Esophagus muscularis mucosa (tissue), 4 donors: ENCODE measurements around the gene KIRREL3. TPM values are rescaled to one million over a fixed set of nuclear protein-coding genes. Genes with fewer than 3 reads are reported as not detected.

Experiments used
- DNase-seq: peaks from one replicate; pipeline ENCODE4 v3.0.0-alpha.2; 2017; ENCODE audit errors: extremely low spot score
- H3K27ac ChIP-seq, 4 donors: fragments of 200-600 bp; sonication (generic); replicated peaks in 1 of 4; 1 replicate in 3 of 4; 2 replicates in 1 of 4; pipeline ENCODE4 v1.5.1; 2016 to 2019; ENCODE audit warnings: mild to moderate bottlenecking in 1 of 4
- H3K27me3 ChIP-seq, 4 donors: fragments of 200-600 bp; sonication (generic); one replicate each; pipeline versions ENCODE4 v1.5.1 to v1.6.0; 2016 to 2019
- H3K36me3 ChIP-seq, 4 donors: fragments of 200-600 bp; sonication (generic); one replicate each; pipeline ENCODE4 v1.5.1; 2016 to 2019
- H3K4me1 ChIP-seq, 4 donors: fragments of 200-600 bp; sonication (generic); one replicate each; pipeline ENCODE4 v1.5.1; 2016 to 2019
- H3K4me3 ChIP-seq, 4 donors: fragments of 200-600 bp; sonication (generic); 1 replicate in 2 of 4; 2 replicates in 2 of 4; pipeline ENCODE4 v1.5.1; 2016 to 2019; ENCODE audit warnings: mild to moderate bottlenecking in 4 of 4, moderate library complexity in 1 of 4
- H3K9me3 ChIP-seq, 4 donors: fragments of 200-600 bp; sonication (generic); 1 replicate in 3 of 4; 2 replicates in 1 of 4; pipeline ENCODE4 v1.5.1; 2016 to 2019
- CTCF ChIP-seq, 3 experiments: fragments of 200-600 bp in 2 of 3; fragments of 450-650 bp in 1 of 3; sonication (generic) in 2 of 3; IDR thresholded peaks; one replicate each; pipeline ENCODE4 v1.5.1; 2017 to 2019; ENCODE audit warnings: antibody characterized with exemption in 3 of 3, mild to moderate bottlenecking in 2 of 3, moderate library complexity in 1 of 3
- EP300 ChIP-seq: sonication (generic); formaldehyde crosslinking; IDR thresholded peaks from one replicate; pipeline ENCODE4 v1.6.1; 2017; ENCODE audit warnings: antibody characterized with exemption
- POLR2A ChIP-seq: fragments of 450-650 bp; IDR thresholded peaks from one replicate; pipeline ENCODE4 v1.6.1; 2017; ENCODE audit warnings: antibody characterized with exemption, moderate library complexity, mild to moderate bottlenecking, low read depth
- POLR2AphosphoS5 ChIP-seq, 2 donors: sonication (generic); formaldehyde crosslinking; IDR thresholded peaks; one replicate each; pipeline ENCODE4 v1.6.1; 2017; ENCODE audit warnings: antibody characterized with exemption in 2 of 2
- WGBS: methylation state at CpG from one replicate; pipeline ENCODE4 v1.1.5; 2018; 5-methylcytosine and 5-hydroxymethylcytosine counted together
- intact Hi-C: fragments of 100-400 bp; cut with DNase I; formaldehyde crosslinking; loops from one replicate; pipeline ENCODE4 v1.15.1; 2023
- total RNA-seq, 4 donors: library from RNA; depleted of rRNA; stranded (reverse); fragments of >200 nt; gene quantifications; one replicate each; pipeline versions ENCODE4 v1.1.0 to v1.2.1, GENCODE V29; 2016

The KIRREL3 gene
- total RNA-seq, 4 donors from 2014 or later = 1.7 to 6.5 (median 3.1) TPM

- H3K27me3 ChIP-seq = peaks cover 0 to 36% (median 0%) of the 10 kb centered on the region in 4 donors
- TF ChIP-seq CTCF (IDR thresholded peaks at IDR 0.05) (no peak), POLR2AphosphoS5 (IDR thresholded peaks at IDR 0.05) (no peak), POLR2A (no peak), EP300 (no peak)
Measured at GRCh38 chr11:126870021-126870420, 130.5 kb downstream of the KIRREL3 start.

GRCh38 chr11:126868741-126869140, 131.8 kb downstream of the KIRREL3 start:
- no peak overlapping the region for H3K4me3 ChIP-seq
- TF ChIP-seq POLR2A (no peak), EP300 (no peak), CTCF (IDR thresholded peaks at IDR 0.05) (no peak), POLR2AphosphoS5 (IDR thresholded peaks at IDR 0.05) (no peak)
- H3K4me1 ChIP-seq = no peaks in the 10 kb centered on the region
- intact Hi-C loops = no loop called here
- no peaks in the 10 kb centered on the region for H3K9me3 ChIP-seq
- H3K27me3 ChIP-seq = peaks cover 0 to 37% (median 0%) of the 10 kb centered on the region in 4 donors
- no peak for DNase-seq
- WGBS = 70% methylated on average over 1 of the region's 1 CpG
- no peaks in the 10 kb centered on the region for H3K36me3 ChIP-seq
- H3K27ac ChIP-seq = no peak overlapping the region

More at GRCh38 chr11:126870021-126870420, 130.5 kb downstream of the KIRREL3 start:
- WGBS = 45% methylated on average over 3 of the region's 4 CpGs
- intact Hi-C loops = no loop called here
- H3K4me1 ChIP-seq = no peaks in the 10 kb centered on the region
- H3K36me3 ChIP-seq = no peaks in the 10 kb centered on the region
- no peak overlapping the region for H3K27ac ChIP-seq
- DNase-seq = no peak
- no peaks in the 10 kb centered on the region for H3K9me3 ChIP-seq
- no peak overlapping the region for H3K4me3 ChIP-seq

- Histone ChIP-seq H3K36me3 (no peaks in the 10 kb centered on the region), H3K27me3 (peaks cover 0 to 46% (median 0%) of the 10 kb centered on the region in 4 donors), H3K4me1 (no peaks in the 10 kb centered on the region), H3K4me3 (no peak overlapping the region), H3K27ac (no peak overlapping the region), H3K9me3 (no peaks in the 10 kb centered on the region)
- 94% methylated on average over 4 of the region's 4 CpGs for WGBS
- TF ChIP-seq CTCF (IDR thresholded peaks at IDR 0.05) = no peak
- no peak for TF ChIP-seq POLR2AphosphoS5 (IDR thresholded peaks at IDR 0.05)
- TF ChIP-seq POLR2A = no peak
- no peak for TF ChIP-seq EP300
- DNase-seq = no peak
- intact Hi-C loops = no loop called here
Measured at GRCh38 chr11:126864934-126865333, 135.6 kb downstream of the KIRREL3 start.

- Histone ChIP-seq H3K27me3 (peaks cover 0 to 47% (median 0%) of the 10 kb centered on the region in 4 donors), H3K4me1 (no peaks in the 10 kb centered on the region), H3K4me3 (no peak overlapping the region), H3K27ac (no peak overlapping the region), H3K36me3 (no peaks in the 10 kb centered on the region), H3K9me3 (no peaks in the 10 kb centered on the region)
- WGBS = 70% methylated on average over 21 of the region's 21 CpGs
- intact Hi-C loops = no loop called here
- no peak for DNase-seq
- TF ChIP-seq EP300 (no peak), CTCF (IDR thresholded peaks at IDR 0.05) (no peak), POLR2A (no peak), POLR2AphosphoS5 (IDR thresholded peaks at IDR 0.05) (no peak)
Measured at GRCh38 chr11:126863294-126863997, 137.1 kb downstream of the KIRREL3 start.
